Ovary (tissue), 9 donors: ENCODE data around the gene CSHL1. TPM values are rescaled to one million over a fixed set of nuclear protein-coding genes. Genes with fewer than 3 reads are reported as not detected.

Experiments
- DNase-seq, 5 donors: peaks; one replicate each; pipeline ENCODE4 v3.0.0-alpha.2; 2019 to 2020
- H3K27ac ChIP-seq, 2 donors: fragments of 200-600 bp; one replicate each; pipeline versions ENCODE4 v1.5.1 to v1.8.0; 2019 to 2022
- H3K27me3 ChIP-seq: fragments of 200-600 bp; one replicate; pipeline ENCODE4 v1.8.0; 2022
- H3K36me3 ChIP-seq: fragments of 200-600 bp; sonication (generic); one replicate; pipeline ENCODE4 v1.5.1; 2019
- H3K4me1 ChIP-seq: one replicate; pipeline ENCODE4 v1.8.1; 2013; ENCODE audit warnings: mild to moderate bottlenecking, moderate library complexity; ENCODE audit not compliant: insufficient read depth
- H3K4me3 ChIP-seq: fragments of 200-600 bp; sonication (generic); one replicate; pipeline ENCODE4 v1.5.1; 2017
- H3K9me3 ChIP-seq, 2 donors: fragments of 200-600 bp in 1 of 2; sonication (generic) in 1 of 2; one replicate each; pipeline versions ENCODE4 v1.5.1 to v1.8.1; 2013 to 2019; ENCODE audit warnings: mild to moderate bottlenecking in 1 of 2, moderate library complexity in 1 of 2
- CTCF ChIP-seq, 3 donors: fragments of 450-650 bp in 2 of 3; fragments of 200-600 bp in 1 of 3; IDR thresholded peaks; one replicate each; pipeline versions ENCODE4 v1.5.1 to v1.8.0; 2016 to 2022; ENCODE audit warnings: antibody characterized with exemption in 3 of 3, mild to moderate bottlenecking in 1 of 3
- EP300 ChIP-seq: sonication (generic); formaldehyde crosslinking; IDR thresholded peaks from one replicate; pipeline ENCODE4 v1.6.1; 2017; ENCODE audit warnings: antibody characterized with exemption
- POLR2A ChIP-seq: fragments of 450-650 bp; IDR thresholded peaks from one replicate; pipeline ENCODE4 v1.6.1; 2017; ENCODE audit warnings: antibody characterized with exemption, mild to moderate bottlenecking, moderate library complexity
- WGBS, 3 donors: extraction: QIAGEN DNeasy Blood & Tissue Kit in 1 of 3; methylation state at CpG; one replicate each; pipeline versions ENCODE4 v1.1.5 to v1.1.7; 2013 to 2017; 5-methylcytosine and 5-hydroxymethylcytosine counted together
- intact Hi-C, 4 donors: fragments of 100-400 bp; cut with DNase I; formaldehyde crosslinking; loops; one replicate each; pipeline versions ENCODE4 v1.11.0 to v1.15.1; 2022 to 2023
- polyA plus RNA-seq, 2 donors: library from polyadenylated mRNA; stranded (reverse); fragments of 200-250 nt in 1 of 2; fragments of 350-450 nt in 1 of 2; fragmentation: Illumina TruSeq in 1 of 2; extraction: RNeasy Lipid Tissue Mini Kit (QIAGEN cat#74804) in 1 of 2; gene quantifications; one replicate each; pipeline ENCODE4 v1.2.3, GENCODE V29; 2013 to 2014
- total RNA-seq, 7 donors: library from RNA; depleted of rRNA in 2 of 7; stranded (reverse); fragments of >200 nt in 2 of 7; fragmentation: NEBNext Ultra II Directional in 3 of 7; extraction: Animal tissue kit (Norgen Biotek cat#: 25700) in 3 of 7; gene quantifications; one replicate each; pipeline versions ENCODE4 v1.1.0 to v1.2.4, GENCODE V29; 2016 to 2023
- donor health status: DM: no; HTN: no; CAD: no; lungs with moderate emphysema.
- donor health status: DM: no; HTN: no; CAD: no.
- donor health status: Bipolar disorder and iron deficiency.
- donor health status: DM: yes; HTN: yes; CAD: no.
- donor health status: DM: no; HTN: no; CAD: no.
- donor health status: DM: yes; HTN: yes; CAD: no.

Gene CSHL1
- total and polyA plus RNA-seq, 9 donors, result not detected

GRCh38 chr17:63955791-63956190, 44.7 kb upstream of the CSHL1 start:
- H3K9me3 ChIP-seq, result no peaks in the 10 kb centered on the region
- H3K27me3 ChIP-seq, result no peaks in the 10 kb centered on the region
- H3K4me3 ChIP-seq, result no peak overlapping the region
- intact Hi-C loops, result no loop called here
- H3K27ac ChIP-seq, result peak overlapping the region in 1 of 2 donors; percentile 10
- TF ChIP-seq CTCF (IDR thresholded peaks at IDR 0.05), result no peak
- no peak for TF ChIP-seq EP300
- WGBS, 3 donors, result 80 to 84% (median 83%) methylated on average over 4 of the region's 4 CpGs
- no peaks in the 10 kb centered on the region for H3K36me3 ChIP-seq
- peaks cover 11% of the 10 kb centered on the region for H3K4me1 ChIP-seq
- no peak for DNase-seq

- WGBS, 3 donors, result 78 to 85% (median 80%) methylated on average over 11 of the region's 11 CpGs
Measured at GRCh38 chr17:63955232-63955631, 44.2 kb upstream of the CSHL1 start.

GRCh38 chr17:63954402-63955063, 43.5 kb upstream of the CSHL1 start:
- Histone ChIP-seq H3K4me1 (peaks cover 18% of the 10 kb centered on the region), H3K9me3 (no peaks in the 10 kb centered on the region), H3K36me3 (no peaks in the 10 kb centered on the region), H3K27me3 (no peaks in the 10 kb centered on the region), H3K27ac (no peak overlapping the region), H3K4me3 (no peak overlapping the region)
- 72 to 78% (median 77%) methylated on average over 11 of the region's 11 CpGs for WGBS, 3 donors
- intact Hi-C loops, result no loop called here
- TF ChIP-seq EP300 (no peak), POLR2A (no peak)
- no peak for DNase-seq

More at GRCh38 chr17:63955232-63955631, 44.2 kb upstream of the CSHL1 start:
- intact Hi-C loops, result no loop called here
- Histone ChIP-seq H3K27ac (peak overlapping the region in 1 of 2 donors; percentile 10), H3K36me3 (no peaks in the 10 kb centered on the region), H3K4me1 (peaks cover 13% of the 10 kb centered on the region), H3K4me3 (no peak overlapping the region), H3K27me3 (no peaks in the 10 kb centered on the region), H3K9me3 (no peaks in the 10 kb centered on the region)
- DNase-seq, result no peak
- no peak for TF ChIP-seq POLR2A
- TF ChIP-seq CTCF (IDR thresholded peaks at IDR 0.05), result no peak
- TF ChIP-seq EP300, result no peak

- H3K9me3 ChIP-seq, result no peaks in the 10 kb centered on the region
- H3K27ac ChIP-seq, result no peak overlapping the region
Measured at GRCh38 chr17:63950940-63951907, 40.2 kb upstream of the CSHL1 start.

More at GRCh38 chr17:63950940-63951907, 40.2 kb upstream of the CSHL1 start:
- no peak overlapping the region for H3K4me3 ChIP-seq
- TF ChIP-seq CTCF (IDR thresholded peaks at IDR 0.05) (no peak), EP300 (no peak), POLR2A (no peak)
- H3K4me1 ChIP-seq, result peaks cover 11% of the 10 kb centered on the region
- H3K36me3 ChIP-seq, result no peaks in the 10 kb centered on the region
- no peaks in the 10 kb centered on the region for H3K27me3 ChIP-seq
- WGBS, 3 donors, result 89 to 92% (median 89%) methylated on average over 29 of the region's 29 CpGs
- intact Hi-C loops, result no loop called here
- no peak for DNase-seq
